GM03348 (cell line): ENCODE results near the gene PLCH1.
A peak's percentile ranks its signal among the peaks of the same experiment; 100 is the strongest.

Experiments used
- DNase-seq: peaks from one replicate; pipeline ENCODE4 v3.0.0; 2012; ENCODE audit warnings: low spot score

Gene PLCH1, protein sequence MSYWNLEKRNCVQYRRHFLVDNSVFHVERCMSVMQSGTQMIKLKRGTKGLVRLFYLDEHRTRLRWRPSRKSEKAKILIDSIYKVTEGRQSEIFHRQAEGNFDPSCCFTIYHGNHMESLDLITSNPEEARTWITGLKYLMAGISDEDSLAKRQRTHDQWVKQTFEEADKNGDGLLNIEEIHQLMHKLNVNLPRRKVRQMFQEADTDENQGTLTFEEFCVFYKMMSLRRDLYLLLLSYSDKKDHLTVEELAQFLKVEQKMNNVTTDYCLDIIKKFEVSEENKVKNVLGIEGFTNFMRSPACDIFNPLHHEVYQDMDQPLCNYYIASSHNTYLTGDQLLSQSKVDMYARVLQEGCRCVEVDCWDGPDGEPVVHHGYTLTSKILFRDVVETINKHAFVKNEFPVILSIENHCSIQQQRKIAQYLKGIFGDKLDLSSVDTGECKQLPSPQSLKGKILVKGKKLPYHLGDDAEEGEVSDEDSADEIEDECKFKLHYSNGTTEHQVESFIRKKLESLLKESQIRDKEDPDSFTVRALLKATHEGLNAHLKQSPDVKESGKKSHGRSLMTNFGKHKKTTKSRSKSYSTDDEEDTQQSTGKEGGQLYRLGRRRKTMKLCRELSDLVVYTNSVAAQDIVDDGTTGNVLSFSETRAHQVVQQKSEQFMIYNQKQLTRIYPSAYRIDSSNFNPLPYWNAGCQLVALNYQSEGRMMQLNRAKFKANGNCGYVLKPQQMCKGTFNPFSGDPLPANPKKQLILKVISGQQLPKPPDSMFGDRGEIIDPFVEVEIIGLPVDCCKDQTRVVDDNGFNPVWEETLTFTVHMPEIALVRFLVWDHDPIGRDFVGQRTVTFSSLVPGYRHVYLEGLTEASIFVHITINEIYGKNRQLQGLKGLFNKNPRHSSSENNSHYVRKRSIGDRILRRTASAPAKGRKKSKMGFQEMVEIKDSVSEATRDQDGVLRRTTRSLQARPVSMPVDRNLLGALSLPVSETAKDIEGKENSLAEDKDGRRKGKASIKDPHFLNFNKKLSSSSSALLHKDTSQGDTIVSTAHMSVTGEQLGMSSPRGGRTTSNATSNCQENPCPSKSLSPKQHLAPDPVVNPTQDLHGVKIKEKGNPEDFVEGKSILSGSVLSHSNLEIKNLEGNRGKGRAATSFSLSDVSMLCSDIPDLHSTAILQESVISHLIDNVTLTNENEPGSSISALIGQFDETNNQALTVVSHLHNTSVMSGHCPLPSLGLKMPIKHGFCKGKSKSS (N-terminal part only)

DNA sequence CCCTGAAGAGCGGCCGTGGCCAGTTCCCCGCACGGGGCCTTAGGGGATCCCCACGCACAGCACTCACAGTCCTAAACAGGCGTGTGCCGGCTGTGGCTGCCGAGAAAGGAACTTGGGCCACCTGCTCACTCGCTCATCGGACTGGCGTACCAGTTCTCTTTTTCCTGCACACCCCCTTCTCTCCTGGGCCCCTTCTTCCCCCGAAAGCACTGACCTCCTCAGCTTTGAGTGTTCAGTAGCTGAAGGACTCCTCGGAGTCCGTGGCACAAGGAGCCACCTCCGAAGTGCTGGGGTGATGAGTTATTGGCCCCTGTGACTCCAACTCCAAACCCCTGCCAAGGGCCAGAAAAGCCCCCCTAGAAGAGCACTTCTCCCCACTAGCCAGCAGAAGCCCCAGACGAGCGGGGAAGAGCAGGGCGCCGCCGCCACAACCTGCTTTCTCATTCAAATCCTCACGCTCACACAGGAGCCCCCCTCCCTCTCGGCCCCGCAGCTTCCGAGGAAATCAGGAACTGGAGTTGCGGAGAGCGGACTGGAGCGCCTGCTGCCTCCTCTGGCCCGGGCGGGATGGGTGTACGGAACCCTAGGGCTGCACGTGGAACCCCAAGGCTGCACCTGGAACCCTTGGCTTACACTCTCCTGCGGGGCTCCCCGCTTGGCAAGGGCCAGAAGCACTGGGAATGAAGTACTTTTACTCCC is at the start of gene PLCH1:
PLCH1 (minus strand) TSS at position 446 of the 699 bp plus-strand sequence. CDS start 40,847 bp downstream, outside the sequence.
- peak; percentile 80 for DNase-seq

DNA sequence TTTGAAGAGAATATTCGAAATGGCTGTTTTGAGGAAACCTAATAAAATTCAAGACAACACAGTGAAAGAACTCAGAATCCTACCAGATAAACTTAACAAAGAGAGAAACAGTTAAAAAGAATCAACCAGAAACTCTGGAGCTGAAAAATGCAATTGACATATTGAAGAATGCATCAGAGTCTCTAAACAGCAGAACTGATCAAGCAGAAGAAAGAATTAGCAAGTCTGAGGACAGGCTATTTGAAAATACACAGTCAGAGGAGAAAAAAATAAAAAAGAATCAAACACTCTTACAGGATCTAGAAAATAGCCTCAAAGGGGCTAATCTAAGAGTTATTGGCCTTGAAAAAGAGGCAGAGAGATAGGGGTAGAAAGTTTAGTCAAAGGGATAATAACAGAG is 47.7 kb upstream of the PLCH1 start:
- DNase-seq = no peak

DNA sequence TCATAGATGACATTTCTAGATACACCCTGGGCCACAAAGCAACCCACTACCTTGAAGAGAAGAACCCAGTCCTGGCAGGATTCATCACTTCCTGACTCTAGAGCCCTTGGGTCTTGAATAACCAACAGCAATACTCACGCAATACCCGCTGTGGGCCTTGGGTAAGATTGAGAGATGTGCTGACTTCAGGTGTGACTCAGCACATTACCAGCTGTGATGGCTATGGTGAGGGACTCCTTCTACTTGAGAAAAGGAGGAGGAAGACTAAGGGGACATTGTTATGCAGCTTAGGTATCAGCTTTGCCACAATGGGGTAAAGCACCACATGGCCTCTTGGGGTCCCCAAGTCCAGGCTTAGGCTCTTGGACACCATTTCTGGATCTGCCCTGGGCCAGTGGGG is 46.3 kb upstream of the PLCH1 start:
- DNase-seq = no peak

DNA sequence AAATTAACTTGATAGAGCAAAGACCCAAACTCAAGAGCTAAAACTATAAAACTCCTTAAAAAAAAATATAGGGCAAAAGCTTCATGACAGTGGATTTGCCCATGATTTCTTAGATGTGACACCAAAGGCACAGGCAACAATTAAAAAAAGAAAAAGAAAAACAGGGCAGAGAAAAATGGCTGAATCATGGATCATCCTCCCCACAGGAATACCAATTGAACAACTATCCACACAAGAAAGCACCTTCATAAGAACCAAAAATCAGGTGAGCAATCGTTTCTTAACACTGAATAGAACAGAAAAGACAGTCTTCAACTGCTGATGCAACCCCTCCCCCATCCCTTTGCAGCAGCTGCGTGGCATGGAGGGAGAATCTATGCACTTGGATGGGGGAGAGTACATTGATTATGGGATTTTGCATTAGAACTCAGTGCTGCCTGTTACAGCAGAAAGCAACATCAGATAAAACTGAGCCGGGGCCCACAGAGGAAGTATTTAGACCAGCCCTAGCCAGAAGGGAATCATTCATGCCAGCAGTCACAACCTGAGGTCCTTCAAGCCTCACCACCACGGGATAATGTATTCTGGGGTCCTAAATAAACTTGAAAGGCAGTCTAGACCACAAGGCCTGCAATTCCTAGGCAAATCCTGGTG is 45.5 kb upstream of the PLCH1 start:
- DNase-seq = no peak

DNA sequence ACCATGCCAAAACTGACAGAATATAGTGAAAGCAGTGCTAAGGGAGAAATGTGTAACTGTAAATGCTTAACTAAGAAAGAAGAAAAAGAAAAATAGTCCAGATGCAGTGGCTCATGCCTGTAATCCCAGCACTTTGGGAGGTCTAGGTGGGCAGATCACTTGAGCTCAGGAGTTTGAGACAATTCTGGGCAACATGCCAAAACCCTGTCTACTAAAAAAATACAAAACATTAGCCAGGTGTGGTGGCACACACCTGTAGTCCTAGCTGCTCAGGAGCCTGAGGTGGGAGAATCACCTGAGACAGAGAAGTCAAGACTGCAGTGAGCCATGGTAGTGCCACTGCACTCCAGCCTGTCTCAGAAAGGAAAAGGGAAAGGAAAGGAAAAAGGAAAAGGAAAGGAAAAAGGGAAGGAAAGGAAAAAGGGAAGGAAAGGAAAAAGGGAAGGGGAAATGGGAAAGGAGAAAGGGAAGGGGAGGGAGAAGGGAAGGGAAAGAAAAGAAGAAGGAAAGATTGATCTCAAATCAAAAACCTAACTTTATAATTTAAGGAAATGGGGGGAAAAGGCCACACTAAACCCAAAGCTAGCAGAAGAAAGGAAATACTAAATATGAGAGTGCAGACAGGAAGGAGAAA is 40.9 kb upstream of the PLCH1 start:
- no peak for DNase-seq

DNA sequence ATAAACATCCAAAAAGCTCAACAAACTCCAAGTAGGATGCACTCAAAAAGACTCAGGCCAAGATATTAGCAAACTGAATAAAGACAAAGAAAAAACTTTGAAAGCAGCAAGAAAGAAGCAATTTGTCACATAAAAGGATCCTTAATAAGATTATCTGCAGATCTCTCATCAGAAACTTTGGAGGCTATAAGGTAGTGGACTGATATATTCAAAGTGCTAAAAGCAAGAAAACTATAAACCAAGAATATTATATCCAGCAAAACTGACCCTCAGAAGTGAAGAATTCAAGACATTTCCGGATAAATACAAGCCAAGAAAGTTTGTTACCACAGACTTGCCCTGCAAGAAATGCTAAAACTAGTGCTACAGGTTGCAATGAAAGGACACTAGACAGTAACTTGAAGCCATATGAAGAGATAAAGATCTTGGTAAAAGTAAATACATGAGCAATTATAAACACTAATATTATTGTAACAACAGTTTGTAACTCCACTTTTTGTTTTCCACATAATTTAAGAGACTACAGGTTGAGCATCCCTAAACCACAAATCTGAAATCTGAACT is 37.6 kb upstream of the PLCH1 start:
- no peak for DNase-seq

DNA sequence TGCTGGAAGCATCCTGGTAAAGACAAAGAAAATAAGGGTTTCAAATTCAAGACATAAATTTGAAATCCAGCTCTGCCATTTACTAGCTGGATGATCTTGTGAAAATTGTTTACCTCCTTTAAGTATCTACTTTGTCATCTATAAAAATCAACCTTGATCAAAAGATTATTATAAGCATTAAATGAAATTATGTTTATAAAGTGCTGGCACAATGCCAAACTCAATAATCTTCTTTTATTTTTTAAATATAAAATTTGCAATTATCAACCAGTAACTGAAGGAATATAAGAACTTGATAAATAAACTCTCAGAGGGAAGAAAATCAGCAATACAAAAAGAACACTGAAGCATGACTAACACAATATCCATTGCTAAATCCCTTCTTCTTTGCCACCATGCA is 35.4 kb upstream of the PLCH1 start:
- DNase-seq = no peak

DNA sequence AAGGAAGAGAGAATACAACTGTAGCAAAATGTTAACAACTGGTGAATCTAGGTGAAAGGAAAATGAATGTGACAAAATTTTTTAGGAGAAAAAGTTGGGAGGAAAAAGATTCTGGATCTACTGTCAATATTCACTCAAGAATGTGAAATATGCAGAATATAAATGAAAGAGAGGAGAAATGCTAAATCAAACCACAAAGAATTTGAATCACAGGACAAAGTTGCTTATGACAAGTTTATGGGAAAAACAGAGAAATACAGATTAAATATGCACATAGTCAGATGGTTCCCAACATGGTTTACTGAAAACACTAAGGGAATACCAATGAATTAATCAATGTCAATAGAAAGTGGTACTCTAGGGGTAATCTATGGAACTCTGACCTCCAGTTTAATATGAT is 33.6 kb upstream of the PLCH1 start:
- DNase-seq = peak; percentile 44

DNA sequence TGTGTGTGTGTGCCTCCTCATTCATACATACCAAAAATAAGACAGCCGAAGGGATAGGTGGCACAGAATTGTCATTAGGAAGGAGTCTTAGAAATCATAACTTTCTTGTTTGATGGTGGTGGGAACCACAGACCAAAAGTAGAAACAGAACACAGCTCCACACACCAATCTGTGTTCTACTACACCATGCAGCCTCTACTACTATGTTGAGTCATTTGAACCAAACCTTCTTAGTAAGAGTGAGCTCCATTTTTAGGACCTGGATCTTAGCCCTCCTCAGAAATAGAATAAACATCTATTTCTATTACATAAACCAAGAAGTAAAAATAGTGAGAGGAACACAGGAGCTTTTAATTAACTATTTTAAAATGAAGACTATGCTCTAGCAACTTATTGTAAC is 27.9 kb upstream of the PLCH1 start:
- DNase-seq = no peak

DNA sequence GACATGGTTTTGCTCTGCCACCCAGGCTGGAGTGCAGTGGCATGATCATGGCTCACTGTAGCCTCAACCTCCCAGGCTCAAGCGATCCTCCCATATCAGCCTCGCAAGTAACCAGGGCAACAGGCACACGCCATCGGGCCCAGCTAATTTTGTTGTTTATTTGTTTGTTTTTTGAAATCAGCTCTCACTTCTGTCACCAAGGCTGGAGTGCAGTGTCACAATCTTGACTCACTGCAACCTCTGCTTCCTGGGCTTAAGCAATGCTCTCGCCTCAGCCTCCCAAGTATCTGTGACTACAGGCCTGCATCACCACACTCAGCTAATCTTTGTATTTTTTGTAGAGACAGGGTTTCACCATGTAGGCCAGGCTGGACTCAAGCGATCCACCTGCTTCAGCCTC is 26.3 kb upstream of the PLCH1 start:
- no peak for DNase-seq

DNA sequence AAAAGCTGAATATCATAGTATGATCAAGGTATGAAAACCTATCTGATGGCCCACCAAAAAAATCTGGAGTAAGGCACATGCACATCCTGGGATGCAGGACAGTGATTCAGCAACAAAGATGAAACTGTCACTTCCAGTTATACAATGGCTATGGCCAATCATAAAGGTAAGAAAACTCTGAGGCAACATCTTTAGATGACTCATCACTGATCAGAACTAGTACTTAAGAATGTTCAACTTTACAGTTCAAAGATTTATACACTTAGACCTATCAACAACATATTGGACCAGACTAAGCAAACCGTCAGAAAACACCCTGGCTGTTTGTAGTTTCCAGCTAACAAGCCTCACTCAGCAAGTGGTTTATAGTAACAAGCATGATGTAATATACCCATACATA is 21.3 kb upstream of the PLCH1 start:
- DNase-seq = peak; percentile 10

DNA sequence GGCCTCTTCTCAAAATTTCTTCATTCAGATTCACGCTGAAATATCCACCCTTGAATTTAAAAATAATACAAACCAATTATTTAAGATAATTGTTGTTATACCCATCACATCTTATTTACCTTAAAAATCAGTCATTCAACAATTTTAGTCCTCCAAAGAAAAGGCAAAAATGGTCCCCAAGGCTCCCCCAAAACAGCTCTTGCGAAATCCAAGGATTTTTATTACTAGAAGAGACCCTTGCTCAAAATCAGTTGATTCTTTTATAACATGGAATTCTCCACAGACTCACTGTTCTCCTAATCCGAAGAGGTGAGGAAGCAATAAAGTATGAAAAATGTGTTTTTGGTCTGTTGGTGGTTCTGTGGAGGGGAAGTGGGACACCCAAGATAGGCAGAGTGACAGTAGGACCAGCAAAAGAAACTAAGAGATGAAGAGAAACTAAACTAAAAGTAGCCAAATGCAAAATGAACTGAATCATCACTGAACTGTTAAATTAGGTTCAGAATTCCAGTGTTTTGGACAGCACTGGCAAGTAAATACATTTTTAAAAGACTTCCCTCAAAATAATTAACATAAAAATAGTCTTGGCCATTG is 19.1 kb upstream of the PLCH1 start:
- DNase-seq = no peak

DNA sequence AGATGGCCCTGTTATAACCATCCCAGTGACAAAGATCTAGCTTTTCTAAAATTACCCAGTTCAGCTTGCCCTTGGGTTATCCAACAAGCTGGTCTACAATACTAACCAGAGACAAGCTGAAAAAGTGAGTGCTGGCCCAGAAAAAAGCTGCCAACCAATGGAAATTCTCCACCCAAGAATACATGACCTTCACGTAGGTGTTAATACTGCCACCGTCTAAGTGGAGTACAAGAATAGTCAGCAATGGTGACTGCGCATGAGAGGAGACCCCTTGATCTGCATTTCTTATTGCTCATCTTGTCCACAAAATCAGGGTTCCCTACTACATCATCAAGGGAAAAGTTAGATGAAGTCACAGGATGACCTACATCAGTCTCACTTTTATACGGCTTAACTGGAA is 15.8 kb upstream of the PLCH1 start:
- no peak for DNase-seq

DNA sequence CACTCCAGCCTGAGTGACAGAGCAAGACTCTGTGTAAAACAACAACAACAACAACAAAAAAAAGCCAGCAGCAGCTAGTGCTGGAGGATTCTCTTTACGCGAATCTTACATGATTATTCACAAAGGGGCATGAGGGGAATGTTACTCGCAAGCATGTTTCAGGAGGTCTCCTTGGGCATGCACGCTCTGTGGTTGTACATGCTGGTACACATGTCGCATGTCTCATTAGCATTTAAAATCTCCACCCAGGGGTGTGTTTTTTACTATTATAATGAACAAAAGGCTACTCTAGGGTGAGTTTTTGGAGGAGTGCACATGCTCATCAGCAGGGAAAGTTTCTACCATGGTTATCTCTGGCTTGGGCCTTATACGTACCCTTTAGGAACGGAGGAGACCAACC is 12.7 kb upstream of the PLCH1 start:
- no peak for DNase-seq

DNA sequence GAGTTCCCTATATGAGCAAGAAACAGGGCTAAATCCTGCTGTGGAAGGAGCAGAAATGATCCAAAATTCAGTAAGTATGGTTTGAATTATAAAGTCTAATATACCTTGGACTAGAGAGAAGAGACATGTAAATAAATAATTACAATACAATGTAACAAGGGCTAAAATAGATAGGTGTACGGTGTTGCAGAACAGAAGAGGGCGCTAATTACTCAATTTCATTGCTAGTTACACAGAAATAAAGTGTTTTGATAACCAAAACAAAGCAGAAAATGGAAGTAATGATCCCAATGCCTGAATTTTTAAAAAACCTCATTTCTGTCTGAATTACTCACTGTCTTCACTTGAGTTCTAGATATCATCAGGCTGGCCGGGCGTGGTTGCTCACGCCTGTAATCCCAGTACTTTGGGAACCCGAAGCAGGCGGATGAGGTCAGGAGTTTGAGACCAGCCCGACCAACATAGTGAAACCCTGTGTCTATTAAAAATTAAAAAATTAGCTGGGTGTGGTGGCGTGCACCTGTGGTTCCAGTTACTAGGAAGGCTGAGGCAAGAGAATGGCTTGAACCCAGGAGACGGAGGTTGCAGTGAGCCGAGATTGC is 8.3 kb upstream of the PLCH1 start:
- peak; percentile 42 for DNase-seq

DNA sequence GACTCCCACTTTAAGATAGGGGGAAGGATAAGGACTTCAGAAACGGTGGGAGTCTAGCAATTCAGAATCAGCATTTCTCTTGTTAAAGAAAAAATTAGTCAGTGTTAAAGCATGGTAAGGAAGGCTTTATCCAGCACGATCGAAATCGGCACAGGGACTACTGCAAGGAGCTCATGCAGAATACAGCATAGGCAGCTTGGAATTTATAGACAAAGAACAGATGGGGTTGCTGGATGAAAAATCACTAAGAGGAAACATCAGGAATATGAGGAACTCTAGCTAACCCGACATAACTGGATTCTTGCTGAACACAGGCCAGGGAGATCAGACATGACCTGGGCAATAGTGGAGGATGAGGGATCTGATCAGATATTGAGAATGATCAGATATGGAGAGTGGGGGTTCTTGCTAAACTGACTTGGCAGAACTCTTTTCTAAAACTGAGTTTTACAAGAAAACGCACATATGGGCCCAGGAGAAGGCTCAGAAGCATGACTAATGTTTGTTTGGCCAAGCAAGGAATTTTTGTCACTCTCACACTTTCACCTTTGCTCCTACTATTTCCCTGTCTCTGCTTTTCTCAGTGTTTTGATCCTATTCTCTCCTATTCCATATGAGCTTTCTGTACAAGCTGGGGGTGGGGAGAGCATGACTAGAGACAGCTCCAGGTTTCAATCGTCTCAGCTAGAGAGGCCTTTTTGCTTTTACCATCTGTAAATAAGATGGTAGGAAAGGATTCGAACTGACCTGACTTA is 3.9 kb upstream of the PLCH1 start:
- peak; percentile 20 for DNase-seq

DNA sequence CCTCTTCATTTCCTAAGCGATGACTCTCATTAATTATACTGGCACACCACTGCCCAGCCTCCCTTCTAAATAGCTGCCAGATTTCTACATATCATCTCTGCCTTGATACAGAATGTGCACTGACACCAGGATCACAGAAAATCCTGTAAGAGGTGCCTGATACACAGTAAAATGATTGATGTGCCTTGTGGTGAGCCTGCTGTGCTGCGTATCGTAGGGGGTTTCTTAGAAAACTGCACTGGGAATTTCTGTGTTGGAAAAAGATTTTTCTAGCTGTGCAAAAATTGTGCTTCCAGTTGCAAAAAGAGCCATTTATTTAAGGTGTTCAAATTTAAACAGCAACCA is 3.0 kb upstream of the PLCH1 start:
- DNase-seq = no peak

DNA sequence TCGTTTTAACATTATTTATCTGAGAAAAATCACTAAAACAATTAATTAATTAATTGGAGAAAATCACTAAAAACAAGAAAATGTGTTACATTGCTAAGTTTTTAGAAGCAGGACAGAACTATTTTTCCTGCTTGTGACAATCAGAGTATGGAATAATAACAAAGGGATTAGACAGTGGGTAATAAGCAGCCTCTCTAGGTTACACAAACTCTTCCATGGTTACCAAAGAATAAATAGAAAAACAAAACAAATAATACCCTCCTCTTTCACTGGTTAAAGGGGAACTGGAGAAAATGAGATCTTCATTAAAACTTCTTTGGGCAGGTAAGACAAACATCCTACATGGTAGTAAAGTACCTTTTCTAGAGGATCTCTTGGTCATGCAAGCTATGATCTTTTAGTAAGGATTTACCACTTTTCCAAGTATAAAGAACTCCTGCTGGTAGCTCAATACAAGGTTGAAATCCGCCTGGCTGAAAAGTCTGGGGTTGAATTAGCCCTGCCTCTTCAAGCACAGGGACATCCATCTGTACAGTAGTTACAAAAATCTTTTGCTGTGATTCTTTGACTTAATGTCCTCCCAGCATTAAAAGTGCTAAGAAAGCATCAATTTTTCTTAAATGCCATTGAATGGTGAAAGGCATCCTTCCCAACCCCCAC is 2.5 kb upstream of the PLCH1 start:
- DNase-seq = no peak

DNA sequence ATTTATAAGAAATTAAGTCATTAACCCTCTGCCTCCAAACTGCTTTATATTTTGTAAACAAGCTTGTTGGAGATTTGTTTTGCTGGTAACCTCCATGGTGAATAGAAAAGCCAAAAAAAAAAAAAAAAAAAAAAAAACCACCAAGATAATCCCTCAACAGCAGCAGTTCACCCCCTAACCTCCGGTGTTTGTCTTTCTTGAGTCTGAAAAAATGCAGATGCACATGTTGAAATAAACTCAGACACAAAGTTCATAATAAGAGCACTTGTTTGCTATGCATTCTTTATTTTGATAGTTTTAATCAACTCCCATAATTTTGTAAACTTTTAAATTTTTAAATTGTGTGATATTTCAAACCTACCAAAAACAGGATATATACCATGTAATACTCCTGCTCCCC is 1.8 kb upstream of the PLCH1 start:
- DNase-seq = no peak
